A549 (cell line): ENCODE measurements around the gene ZNF423. TPM values are rescaled to one million over a fixed set of nuclear protein-coding genes. Genes with fewer than 3 reads are reported as not detected.

Experiments used
- ATAC-seq, 2 experiments: fragments of 200-7000 bp in 1 of 2; fragments of >200 bp in 1 of 2; cut with Nextera tagmentation in 1 of 2; cut with Tn5 transposase in 1 of 2; 3 replicates each; pipeline versions ENCODE4 v1.8.0 to v1.9.1; 2018 to 2020; ENCODE audit warnings: mild to moderate bottlenecking in 1 of 2, moderate library complexity in 1 of 2
- CTCF ChIA-PET: fragments of 300-600 bp; sonication (Branson Sonifier 250); formaldehyde crosslinking; extraction: SDS; loops from one replicate; lab custom pipeline; 2021; ENCODE audit warnings: antibody characterized with exemption, inconsistent platforms; lab: Yijun Ruan, JAX
- POLR2A ChIA-PET: fragments of 350-600 bp; formaldehyde crosslinking; extraction: SDS; loops from one replicate; lab custom pipeline; 2021; ENCODE audit warnings: antibody characterized with exemption, inconsistent platforms; lab: Yijun Ruan, JAX
- DNase-seq, 2 experiments: peaks; one replicate each; pipeline versions ENCODE4 v3.0.0 to v3.0.0-alpha.2; 2011 to 2016; ENCODE audit warnings: low read depth in 1 of 2, low spot score in 1 of 2
- FAIRE-seq: peaks from 2 replicates; lab custom pipeline; 2011; peaks lifted over from hg19 to GRCh38; lab: Jason Lieb, UNC
- H3K27ac ChIP-seq, 2 experiments: fragments of >200 bp; sonication (Bioruptor Twin); formaldehyde crosslinking; 3 replicates each; pipeline ENCODE4 v1.5.1; 2016 to 2017
- H3K4me1 ChIP-seq: fragments of >200 bp; sonication (Bioruptor Twin); formaldehyde crosslinking; 3 replicates; pipeline ENCODE4 v1.6.1; 2016
- H3K4me2 ChIP-seq: fragments of >200 bp; sonication (Bioruptor Twin); formaldehyde crosslinking; 3 replicates; pipeline ENCODE4 v1.6.1; 2016
- H3K4me3 ChIP-seq: fragments of >200 bp; sonication (Bioruptor Twin); formaldehyde crosslinking; 3 replicates; pipeline ENCODE4 v1.5.1; 2016
- H3K9me3 ChIP-seq: fragments of >200 bp; sonication (Bioruptor Twin); formaldehyde crosslinking; 3 replicates; pipeline ENCODE4 v1.6.1; 2016
- ATOH8 ChIP-seq: fragments of 250-450 bp; sonication (Bioruptor Pico); IDR thresholded peaks from 2 replicates; pipeline ENCODE4 v1.5.0; 2020; ENCODE audit warnings: low read depth, mild to moderate bottlenecking, moderate library complexity
- CEBPB ChIP-seq, 2 experiments: fragments of >200 bp in 1 of 2; sonication (Bioruptor Twin) in 1 of 2; formaldehyde crosslinking in 1 of 2; IDR thresholded peaks; 2 replicates each; pipeline ENCODE4 v1.6.1; 2012 to 2016
- CHD4 ChIP-seq: fragments of 200-600 bp; sonication (generic); IDR thresholded peaks from 2 replicates; pipeline ENCODE4 v1.6.1; 2016; ENCODE audit warnings: antibody characterized with exemption, mild to moderate bottlenecking, borderline replicate concordance
- E2F6 ChIP-seq: IDR thresholded peaks from 2 replicates; pipeline ENCODE4 v1.6.1; 2012; ENCODE audit warnings: low read depth, borderline replicate concordance
- EHF ChIP-seq: fragments of 250-450 bp; sonication (Bioruptor Pico); IDR thresholded peaks from 2 replicates; pipeline ENCODE4 v1.5.0; 2020; ENCODE audit warnings: mild to moderate bottlenecking
- HES2 ChIP-seq: fragments of >200 bp; sonication (Bioruptor Twin); formaldehyde crosslinking; IDR thresholded peaks from 2 replicates; pipeline ENCODE4 v1.6.1; 2016
- HMGXB4 ChIP-seq: fragments of 250-450 bp; sonication (Bioruptor Pico); IDR thresholded peaks from 2 replicates; pipeline ENCODE4 v1.5.0; 2021; ENCODE audit warnings: mild to moderate bottlenecking, moderate library complexity, borderline replicate concordance
- HOXA7 ChIP-seq: fragments of 250-450 bp; sonication (Bioruptor Pico); IDR thresholded peaks from 2 replicates; pipeline ENCODE4 v1.5.0; 2020; ENCODE audit warnings: mild to moderate bottlenecking, moderate library complexity
- JUN ChIP-seq, 2 experiments: fragments of >200 bp; sonication (Bioruptor Twin); formaldehyde crosslinking; IDR thresholded peaks; 2 replicates in 1 of 2; 3 replicates in 1 of 2; pipeline ENCODE4 v1.6.1; 2016 to 2017
- JUNB ChIP-seq: fragments of >200 bp; sonication (Bioruptor Twin); formaldehyde crosslinking; IDR thresholded peaks from 2 replicates; pipeline ENCODE4 v1.6.1; 2016
- KDM5A ChIP-seq: fragments of 200-600 bp; sonication (generic); IDR thresholded peaks from 2 replicates; pipeline ENCODE4 v1.6.1; 2016; ENCODE audit warnings: antibody characterized with exemption, mild to moderate bottlenecking
- MAX ChIP-seq: IDR thresholded peaks from 2 replicates; pipeline ENCODE4 v1.6.1; 2012
- MYC ChIP-seq: IDR thresholded peaks from 2 replicates; pipeline ENCODE4 v1.6.1; 2012; ENCODE audit warnings: mild to moderate bottlenecking, inconsistent platforms, low read length, improper control_type of control experiment, borderline replicate concordance
- NPAS2 ChIP-seq: fragments of 250-450 bp; sonication (Bioruptor Pico); IDR thresholded peaks from 2 replicates; pipeline ENCODE4 v1.8.0; 2022; ENCODE audit warnings: mild to moderate bottlenecking, moderate library complexity, borderline replicate concordance
- NR3C1 ChIP-seq: fragments of >200 bp; sonication (Bioruptor Twin); formaldehyde crosslinking; IDR thresholded peaks from 3 replicates; pipeline ENCODE4 v1.6.1; 2017
- PHF8 ChIP-seq: fragments of 200-600 bp; sonication (generic); IDR thresholded peaks from 2 replicates; pipeline ENCODE4 v1.6.1; 2016; ENCODE audit warnings: low read depth, mild to moderate bottlenecking, antibody characterized with exemption, moderate library complexity, borderline replicate concordance
- POLR2AphosphoS2 ChIP-seq: conservative IDR thresholded peaks from 2 replicates; pipeline ENCODE4 v1.6.1; 2012; ENCODE audit warnings: low read length, improper control_type of control experiment, inconsistent platforms
- RARB ChIP-seq: fragments of 250-450 bp; sonication (Bioruptor Pico); IDR thresholded peaks from 2 replicates; pipeline ENCODE4 v1.8.0; 2021; ENCODE audit warnings: mild to moderate bottlenecking, moderate library complexity
- RCOR1 ChIP-seq: fragments of 150-350 bp; IDR thresholded peaks from 2 replicates; pipeline ENCODE4 v1.6.1; 2014; ENCODE audit warnings: antibody characterized with exemption, low read length, low read depth
- RFX5 ChIP-seq: fragments of 450-650 bp; IDR thresholded peaks from 2 replicates; pipeline ENCODE4 v1.7.1; 2014; ENCODE audit warnings: antibody characterized with exemption, mild to moderate bottlenecking, moderate library complexity
- RNF2 ChIP-seq: fragments of 200-600 bp; sonication (generic); IDR thresholded peaks from 2 replicates; pipeline ENCODE4 v1.6.1; 2016; ENCODE audit warnings: low read depth, mild to moderate bottlenecking, antibody characterized with exemption, moderate library complexity, borderline replicate concordance
- SMC3 ChIP-seq: fragments of >200 bp; sonication (Bioruptor Twin); formaldehyde crosslinking; IDR thresholded peaks from 3 replicates; pipeline ENCODE4 v1.6.1; 2018; ENCODE audit warnings: inconsistent platforms
- SREBF2 ChIP-seq: fragments of 450-650 bp; IDR thresholded peaks from 2 replicates; pipeline ENCODE4 v1.6.1; 2014; ENCODE audit warnings: mild to moderate bottlenecking, moderate library complexity
- TP53 ChIP-seq: fragments of 250-450 bp; sonication (Bioruptor Pico); IDR thresholded peaks from 2 replicates; pipeline ENCODE4 v1.5.0; 2021; ENCODE audit warnings: mild to moderate bottlenecking, moderate library complexity
- ZSCAN20 ChIP-seq: fragments of 250-450 bp; sonication (Bioruptor Pico); IDR thresholded peaks from 2 replicates; pipeline ENCODE4 v1.8.0; 2022; ENCODE audit warnings: mild to moderate bottlenecking, moderate library complexity
- WGBS: methylation state at CpG from one replicate; pipeline ENCODE4 v1.1.6; 2017; ENCODE audit errors: missing lambda C conversion rate; 5-methylcytosine and 5-hydroxymethylcytosine counted together
- polyA plus RNA-seq, 4 experiments: library from polyadenylated mRNA; depleted of rRNA in 3 of 4; stranded (reverse); fragments of >200 nt; fragmentation: RNase III in 1 of 4; extraction: RNeasy Plus Mini Kit Qiagen cat#74134 plus additional on column Dnase treatment in 1 of 4; gene quantifications; 2 replicates in 3 of 4; 3 replicates in 1 of 4; pipeline ENCODE4 v1.2.3, GENCODE V29; 2011 to 2017

The ZNF423 gene
- polyA plus RNA-seq, 2 of the 4 experiments (the other 2 are of a cell fraction): 0.04 to 0.10 TPM

- TF ChIP-seq KDM5A: no peak
- no peak for TF ChIP-seq JUNB
- no peak for TF ChIP-seq RNF2
- no peak for TF ChIP-seq RFX5
- TF ChIP-seq SREBF2: no peak
- TF ChIP-seq MYC: no peak
- TF ChIP-seq RARB (CRISPR knock-in tag): no peak
- no peak for TF ChIP-seq NR3C1
- no peak for TF ChIP-seq MAX
- no peak for TF ChIP-seq CEBPB (IDR thresholded peaks at IDR 0.05)
- TF ChIP-seq SMC3: no peak
- no peak for TF ChIP-seq RCOR1
- no peak for TF ChIP-seq POLR2AphosphoS2
- no peak for TF ChIP-seq E2F6
- no peak for TF ChIP-seq HOXA7 (CRISPR knock-in tag)
- no peak for TF ChIP-seq NPAS2 (CRISPR knock-in tag)
- no peak for TF ChIP-seq EHF (CRISPR knock-in tag)
- TF ChIP-seq TP53: no peak
- no peak for TF ChIP-seq HES2
- no peak for TF ChIP-seq JUN (IDR thresholded peaks at IDR 0.05)
- TF ChIP-seq, all 56 proteins: peak for 0
- H3K4me1 ChIP-seq: no peaks in the 10 kb centered on the region
- H3K4me2 ChIP-seq: no peak overlapping the region
- CTCF ChIA-PET: no interaction called here
- POLR2A ChIA-PET: no interaction called here
- no peak overlapping the region for H3K4me3 ChIP-seq
- DNase-seq (no peak), ATAC-seq (no peak), FAIRE-seq (no peak)
- H3K9me3 ChIP-seq: no peaks in the 10 kb centered on the region
- H3K27ac ChIP-seq: no peak overlapping the region
- WGBS: 60% methylated on average over 6 of the region's 14 CpGs
Observed at GRCh38 chr16:49636608-49637007, 219.3 kb downstream of the ZNF423 start.

- H3K27ac ChIP-seq: no peak overlapping the region
- no peaks in the 10 kb centered on the region for H3K4me1 ChIP-seq
- no peak overlapping the region for H3K4me3 ChIP-seq
- CTCF ChIA-PET: no interaction called here
- no peaks in the 10 kb centered on the region for H3K9me3 ChIP-seq
- DNase-seq (no peak), ATAC-seq (no peak), FAIRE-seq (no peak)
- 52% methylated on average over 43 of the region's 58 CpGs for WGBS
- H3K4me2 ChIP-seq: no peak overlapping the region
- TF ChIP-seq MAX (no peak), POLR2AphosphoS2 (no peak), CHD4 (no peak), PHF8 (no peak), JUNB (no peak), HMGXB4 (CRISPR knock-in tag) (no peak), KDM5A (no peak), SREBF2 (no peak), ZSCAN20 (no peak), EHF (CRISPR knock-in tag) (no peak), ATOH8 (CRISPR knock-in tag) (no peak)
- POLR2A ChIA-PET: no interaction called here
Observed at GRCh38 chr16:49635591-49636581, 220.0 kb downstream of the ZNF423 start.
